Breast epithelium (tissue), 4 donors: ENCODE data around the gene THSD4. TPM values are rescaled to one million over a fixed set of nuclear protein-coding genes. Genes with fewer than 3 reads are reported as not detected.
A peak's percentile ranks its signal among the peaks of the same experiment; 100 is the strongest.

Source experiments
- DNase-seq, 2 donors: peaks; one replicate each; pipeline ENCODE4 v3.0.0-alpha.2; 2019; ENCODE audit warnings: low spot score in 2 of 2
- H3K27ac ChIP-seq, 2 donors: fragments of 200-600 bp; sonication (generic) in 1 of 2; one replicate each; pipeline ENCODE4 v1.5.1; 2016 to 2019; ENCODE audit warnings: mild to moderate bottlenecking in 1 of 2
- H3K27me3 ChIP-seq, 2 donors: fragments of 200-600 bp; sonication (generic) in 1 of 2; one replicate each; pipeline versions ENCODE4 v1.5.1 to v1.6.0; 2017 to 2019; ENCODE audit warnings: control low read depth in 1 of 2, mild to moderate bottlenecking in 1 of 2
- H3K36me3 ChIP-seq: fragments of 200-600 bp; one replicate; pipeline ENCODE4 v1.5.1; 2019
- H3K4me1 ChIP-seq, 2 donors: fragments of 200-600 bp; sonication (generic); one replicate each; pipeline ENCODE4 v1.5.1; 2016 to 2019; ENCODE audit warnings: control low read depth in 1 of 2
- H3K4me3 ChIP-seq, 3 donors: fragments of 200-600 bp; sonication (generic); 1 replicate in 2 of 3; 2 replicates in 1 of 3; pipeline ENCODE4 v1.5.1; 2016 to 2019; ENCODE audit warnings: mild to moderate bottlenecking in 3 of 3, moderate library complexity in 2 of 3
- H3K9me3 ChIP-seq, 2 donors: fragments of 200-600 bp; sonication (generic) in 1 of 2; one replicate each; pipeline ENCODE4 v1.5.1; 2016 to 2019; ENCODE audit warnings: control low read depth in 1 of 2
- CTCF ChIP-seq, 3 donors: fragments of 450-650 bp; IDR thresholded peaks; one replicate each; pipeline ENCODE4 v1.5.1; 2016 to 2017; ENCODE audit warnings: antibody characterized with exemption in 3 of 3, mild to moderate bottlenecking in 3 of 3, moderate library complexity in 3 of 3
- POLR2A ChIP-seq: fragments of 450-650 bp; IDR thresholded peaks from one replicate; pipeline ENCODE4 v1.6.1; 2016; ENCODE audit warnings: antibody characterized with exemption, mild to moderate bottlenecking, moderate library complexity
- POLR2AphosphoS5 ChIP-seq, 3 donors: sonication (generic); formaldehyde crosslinking; IDR thresholded peaks; one replicate each; pipeline ENCODE4 v1.6.1; 2017; ENCODE audit warnings: antibody characterized with exemption in 3 of 3
- intact Hi-C: fragments of 100-400 bp; cut with DNase I; formaldehyde crosslinking; loops from one replicate; pipeline ENCODE4 v1.15.1; 2023; ENCODE audit warnings: low total_unique reads
- total RNA-seq, 3 donors: library from RNA; depleted of rRNA; stranded (reverse); fragments of >200 nt; gene quantifications; one replicate each; pipeline ENCODE4 v1.1.0, GENCODE V29; 2016

The THSD4 gene
- total RNA-seq, 3 donors from 2014 or later, result 0.64 to 58.7 (median 41.3) TPM

- Histone ChIP-seq H3K4me3 (no peak overlapping the region), H3K27me3 (no peaks in the 10 kb centered on the region), H3K27ac (no peak overlapping the region), H3K9me3 (no peaks in the 10 kb centered on the region), H3K36me3 (no peaks in the 10 kb centered on the region), H3K4me1 (no peaks in the 10 kb centered on the region)
- TF ChIP-seq POLR2A (no peak), POLR2AphosphoS5 (IDR thresholded peaks at IDR 0.05) (no peak), CTCF (IDR thresholded peaks at IDR 0.05) (no peak)
- intact Hi-C loops, result no loop called here
- no peak for DNase-seq
Measured at GRCh38 chr15:71468715-71469114, 353.4 kb downstream of the THSD4 start.

- no peaks in the 10 kb centered on the region for H3K9me3 ChIP-seq
- H3K27me3 ChIP-seq, result no peaks in the 10 kb centered on the region
- no peak overlapping the region for H3K4me3 ChIP-seq
- H3K27ac ChIP-seq, result peak overlapping the region in 1 of 2 donors; percentile 20
- no peak for DNase-seq
- intact Hi-C loops, result no loop called here
- H3K36me3 ChIP-seq, result no peaks in the 10 kb centered on the region
- no peaks in the 10 kb centered on the region for H3K4me1 ChIP-seq
- TF ChIP-seq POLR2AphosphoS5 (IDR thresholded peaks at IDR 0.05) (no peak), CTCF (IDR thresholded peaks at IDR 0.05) (no peak), POLR2A (no peak)
Measured at GRCh38 chr15:71469413-71469812, 354.1 kb downstream of the THSD4 start.

- no peaks in the 10 kb centered on the region for H3K36me3 ChIP-seq
- H3K9me3 ChIP-seq, result no peaks in the 10 kb centered on the region
- H3K4me1 ChIP-seq, result no peaks in the 10 kb centered on the region
- no peak overlapping the region for H3K4me3 ChIP-seq
- no peak for DNase-seq
- peak overlapping the region; percentile 52 to 62 for H3K27ac ChIP-seq
- intact Hi-C loops, result no loop called here
- TF ChIP-seq POLR2A, result no peak
- TF ChIP-seq POLR2AphosphoS5 (IDR thresholded peaks at IDR 0.05), result no peak
- no peak for TF ChIP-seq CTCF (IDR thresholded peaks at IDR 0.05)
- H3K27me3 ChIP-seq, result no peaks in the 10 kb centered on the region
Measured at GRCh38 chr15:71471347-71471746, 356.1 kb downstream of the THSD4 start.

- H3K27me3 ChIP-seq, result no peaks in the 10 kb centered on the region
- intact Hi-C loops, result no loop called here
- H3K4me3 ChIP-seq, result no peak overlapping the region
- DNase-seq, result no peak
- H3K9me3 ChIP-seq, result no peaks in the 10 kb centered on the region
- TF ChIP-seq CTCF (IDR thresholded peaks at IDR 0.05) (no peak), POLR2AphosphoS5 (IDR thresholded peaks at IDR 0.05) (no peak), POLR2A (no peak)
- peak overlapping the region; percentile 52 for H3K27ac ChIP-seq
- no peaks in the 10 kb centered on the region for H3K4me1 ChIP-seq
- H3K36me3 ChIP-seq, result no peaks in the 10 kb centered on the region
Measured at GRCh38 chr15:71472566-71472965, 357.3 kb downstream of the THSD4 start.

GRCh38 chr15:71473751-71474150, 358.5 kb downstream of the THSD4 start:
- H3K9me3 ChIP-seq, result no peaks in the 10 kb centered on the region
- intact Hi-C loops, result no loop called here

More at GRCh38 chr15:71473751-71474150, 358.5 kb downstream of the THSD4 start:
- DNase-seq, result no peak
- Histone ChIP-seq H3K4me3 (no peak overlapping the region), H3K4me1 (no peaks in the 10 kb centered on the region), H3K36me3 (no peaks in the 10 kb centered on the region), H3K27ac (no peak overlapping the region), H3K27me3 (no peaks in the 10 kb centered on the region)
- TF ChIP-seq CTCF (IDR thresholded peaks at IDR 0.05) (no peak), POLR2AphosphoS5 (IDR thresholded peaks at IDR 0.05) (no peak), POLR2A (no peak)
